A549 treated with Hydrocortisone at 1 μM for 4 hours (cell line): Measurements from ENCODE around the gene GALC. TPM values are rescaled to one million over a fixed set of nuclear protein-coding genes. Genes with fewer than 3 reads are reported as not detected.

Source experiments
- total RNA-seq: library from RNA; stranded (reverse); fragments of 200-300 nt; extraction: Qiagen RNA extraction; gene quantifications from 5 replicates; pipeline ENCODE4 v1.2.3, GENCODE V29; 2022

Gene GALC
- 8.9 to 13.2 TPM (median 12.5 TPM) in 5 replicates for total RNA-seq

DNA sequence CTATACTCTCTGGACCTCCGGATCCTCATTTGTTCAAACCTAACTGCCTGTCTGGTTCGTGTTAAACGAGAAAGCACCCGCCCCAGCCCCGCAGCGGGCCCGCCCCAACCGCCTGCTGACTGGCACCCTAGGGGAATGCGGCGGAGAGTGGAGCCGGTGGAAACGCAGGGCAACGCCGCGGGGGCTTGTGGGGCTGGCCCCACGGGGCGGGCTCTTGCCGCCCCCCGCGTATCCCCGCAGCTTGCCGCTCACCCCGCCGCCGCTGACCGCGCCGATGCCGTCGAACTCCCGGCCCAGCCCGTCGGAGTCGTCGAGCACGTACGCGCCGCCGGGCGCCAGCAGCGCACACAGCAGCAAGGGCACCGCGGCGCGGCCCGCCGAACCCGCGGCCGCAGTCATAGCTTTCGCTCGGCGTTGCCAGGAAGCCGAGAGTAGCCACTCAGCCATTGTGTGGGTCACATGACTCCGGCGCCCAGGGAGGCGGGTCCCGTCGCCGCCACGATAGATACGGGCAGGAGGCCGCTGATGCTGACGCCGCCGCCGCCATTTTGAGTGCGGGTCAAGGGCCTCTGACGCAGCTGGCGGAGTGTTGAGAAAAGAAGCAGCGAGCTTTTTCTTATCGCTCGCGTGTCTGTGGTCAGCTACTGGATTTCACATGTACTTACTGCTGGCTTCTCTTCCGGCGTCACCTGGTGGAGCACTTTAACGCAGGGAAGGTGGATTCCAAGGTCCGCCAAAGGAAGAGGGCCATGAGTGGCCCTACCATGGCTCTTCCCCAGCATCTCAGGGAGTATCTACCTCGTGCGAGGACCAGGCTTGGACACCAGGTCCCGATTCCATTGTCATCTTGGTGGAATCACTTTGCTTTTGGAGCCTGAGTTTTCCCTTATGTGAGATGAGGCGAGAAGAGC is at the start of gene GALC:
Gene GALC (minus strand): TSS at position 465 of the 911 bp plus-strand sequence. CDS start 18 bp downstream, at position 447.

DNA sequence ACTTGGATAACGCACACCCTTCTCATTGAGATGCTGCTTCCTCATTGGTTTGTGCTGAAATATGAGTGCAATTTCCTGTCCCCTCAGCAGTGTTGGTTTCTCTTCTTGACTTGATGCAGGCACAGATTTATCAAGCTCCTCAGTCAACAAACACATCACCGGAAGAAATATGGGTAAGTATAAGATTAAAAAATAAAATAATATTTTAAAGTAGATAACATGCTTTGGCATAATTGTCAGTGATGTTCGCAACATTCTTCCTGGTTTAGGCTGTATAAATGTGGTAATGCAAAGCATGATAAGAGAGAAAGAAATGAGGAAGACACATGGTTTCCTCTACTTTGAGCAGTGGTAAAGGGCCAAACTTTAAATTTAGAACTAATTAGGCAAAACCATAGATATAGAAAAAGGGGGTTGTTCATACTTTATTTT is 12.1 kb upstream of the GALC start, which contains the start of gene GPR65:
Gene GPR65 (plus strand): TSS at position 86 of the 432 bp plus-strand sequence. CDS start 5,713 bp downstream, outside the sequence.

Other genes with a start within 250 kb of the GALC start
- not detected in 5 replicates for gene GPR65, start 12.0 kb upstream of the GALC start, total RNA-seq